ENCODE data around the gene B3GLCT.
"Not testable (repeated sequence)": the region's sequence is repeated elsewhere in the genome, so short reads cannot be mapped to it uniquely, and the experiment has no call there.

Gene B3GLCT

DNA sequence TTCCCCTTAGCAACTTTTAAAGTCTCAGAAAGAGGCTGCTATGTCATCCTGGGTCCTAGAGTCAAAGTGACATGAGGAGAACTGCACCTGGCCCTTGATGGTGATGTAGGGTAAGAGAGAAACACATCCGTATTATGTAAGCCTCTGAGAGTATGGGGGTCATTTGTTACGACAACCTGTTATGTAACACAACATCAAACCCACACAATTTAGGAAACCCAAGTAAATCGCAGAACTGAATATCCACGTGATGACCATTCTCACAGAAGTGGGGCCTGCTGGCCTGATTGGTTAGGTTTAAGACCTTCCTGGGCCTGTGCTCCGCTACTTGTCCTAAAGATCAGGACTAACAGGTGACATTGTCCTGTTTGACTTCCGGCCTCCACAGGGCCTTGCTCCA is 15.3 kb upstream of the B3GLCT start:
- DNase-seq (ENCODE audit: low read depth), result no peak

DNA sequence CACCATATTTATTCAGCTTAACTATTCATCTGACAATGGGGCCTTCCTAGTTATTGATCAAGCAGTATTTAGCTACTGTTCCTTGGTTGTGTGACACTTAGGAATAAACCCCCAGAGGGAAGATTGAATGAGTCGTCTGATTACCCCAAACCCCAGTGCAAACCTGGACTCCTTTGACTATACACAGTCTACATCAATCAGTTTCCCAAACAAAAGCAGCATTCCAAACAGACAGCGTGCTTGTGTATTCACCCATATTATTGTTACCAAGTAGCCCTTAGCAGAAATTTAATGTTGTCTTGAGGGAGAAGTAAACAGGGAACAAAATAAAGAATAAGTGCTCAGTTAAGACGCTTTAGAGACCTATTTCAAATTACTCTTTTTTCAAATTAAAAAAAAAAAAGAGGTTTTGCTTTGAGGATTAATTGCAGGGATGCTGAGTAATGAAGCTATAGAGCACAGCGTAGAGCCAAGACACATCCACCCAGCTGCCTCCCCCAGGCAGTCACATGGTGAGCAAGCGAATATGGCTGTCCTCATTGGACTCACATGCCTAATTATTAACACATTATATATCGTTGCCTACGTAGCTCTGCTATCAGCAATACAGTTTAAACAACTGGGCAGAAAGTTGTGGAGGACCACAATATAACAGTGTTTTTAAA is 14.7 kb upstream of the B3GLCT start:
- DNase-seq (ENCODE audit: low read depth), result no peak

- no peak for DNase-seq (ENCODE audit: low read depth)
Measured at GRCh38 chr13:31191748-31192147, 8.0 kb upstream of the B3GLCT start.

GRCh38 chr13:31192306-31192705 is 7.5 kb upstream of the B3GLCT start:
- DNase-seq (ENCODE audit: low read depth), result no peak

GRCh38 chr13:31195616-31196015 is 4.2 kb upstream of the B3GLCT start:
- DNase-seq (ENCODE audit: low read depth), result no peak

- no peak for DNase-seq (ENCODE audit: low read depth)
Measured at GRCh38 chr13:31196992-31197391, 2.8 kb upstream of the B3GLCT start.

DNA sequence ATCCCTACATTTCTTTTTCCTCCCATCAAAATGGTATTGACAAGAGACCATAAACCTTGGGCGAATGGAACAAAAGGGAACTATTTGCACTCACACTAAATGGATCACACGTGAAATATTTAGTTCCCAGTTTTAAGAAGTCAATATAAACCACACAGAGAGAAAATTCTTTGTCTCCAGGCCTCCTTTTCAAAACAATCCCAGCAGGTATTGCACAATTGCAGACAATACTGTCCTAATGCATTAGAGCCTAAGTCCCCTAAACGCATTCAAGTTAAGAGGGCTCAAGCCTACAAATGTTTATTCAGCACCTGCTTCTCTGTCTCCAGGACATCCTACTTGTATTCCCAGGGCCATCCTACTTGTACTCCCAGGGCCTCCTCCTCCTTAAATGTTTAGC is 1.3 kb upstream of the B3GLCT start:
- DNase-seq (ENCODE audit: low read depth), result no peak

DNA sequence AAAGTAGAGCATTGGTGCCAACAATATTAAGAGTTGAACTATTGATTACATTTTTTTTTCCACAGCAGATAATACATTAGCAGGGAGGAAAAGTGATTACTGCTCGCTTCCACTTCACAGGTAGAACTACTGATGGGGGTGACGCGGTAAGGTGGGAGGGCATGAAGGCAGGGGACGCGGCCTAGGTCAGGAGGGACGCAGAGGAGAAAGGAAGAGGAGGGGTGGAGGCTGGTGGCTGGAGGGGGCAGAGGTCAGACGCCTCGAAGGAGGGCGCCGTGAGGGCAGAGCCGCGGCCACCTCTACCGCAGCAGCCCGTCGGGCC is 287 bp upstream of the B3GLCT start:
- DNase-seq (ENCODE audit: low read depth), result no peak

GRCh38 chr13:31200637-31200971 is 829 bp downstream of the B3GLCT start:
- DNase-seq (ENCODE audit: low read depth), result no peak

DNA sequence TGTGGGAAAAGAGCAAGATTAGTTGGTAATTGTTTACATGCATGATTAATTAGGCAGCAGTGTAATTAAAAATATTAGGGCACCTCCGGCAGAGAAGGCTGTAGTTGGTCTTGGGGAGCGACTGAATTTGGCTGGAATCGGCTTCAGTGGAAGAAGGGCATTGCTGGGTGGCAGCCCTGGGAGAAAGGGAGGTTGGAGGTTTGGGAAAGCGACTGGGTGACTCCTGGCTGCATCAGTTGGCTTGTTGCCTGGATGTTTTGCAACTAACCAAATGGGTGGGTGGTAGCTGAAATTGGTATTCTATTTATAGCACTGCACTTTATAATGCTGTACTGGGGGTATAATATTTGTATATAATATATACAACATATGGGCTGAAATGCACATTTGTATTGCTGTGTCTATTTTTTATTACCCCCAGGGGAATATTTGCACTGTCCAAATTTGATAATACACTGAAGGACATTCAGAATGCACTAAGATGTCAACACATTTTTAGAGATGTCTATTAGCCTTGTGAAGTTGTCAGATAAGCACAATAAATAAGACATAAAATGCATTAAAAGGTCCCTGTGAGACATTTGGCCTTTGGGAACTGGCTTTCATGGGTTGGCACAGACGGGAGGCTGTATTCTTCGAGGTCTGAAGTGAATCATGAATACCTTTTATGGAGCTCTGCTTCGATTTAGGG is 1.7 kb downstream of the B3GLCT start:
- DNase-seq (ENCODE audit: low read depth), result no peak

GRCh38 chr13:31204592-31204991 is 4.8 kb downstream of the B3GLCT start:
- DNase-seq (ENCODE audit: low read depth), result no peak

- no peak for DNase-seq (ENCODE audit: low read depth)
Measured at GRCh38 chr13:31207661-31208552, 8.1 kb downstream of the B3GLCT start.

DNA sequence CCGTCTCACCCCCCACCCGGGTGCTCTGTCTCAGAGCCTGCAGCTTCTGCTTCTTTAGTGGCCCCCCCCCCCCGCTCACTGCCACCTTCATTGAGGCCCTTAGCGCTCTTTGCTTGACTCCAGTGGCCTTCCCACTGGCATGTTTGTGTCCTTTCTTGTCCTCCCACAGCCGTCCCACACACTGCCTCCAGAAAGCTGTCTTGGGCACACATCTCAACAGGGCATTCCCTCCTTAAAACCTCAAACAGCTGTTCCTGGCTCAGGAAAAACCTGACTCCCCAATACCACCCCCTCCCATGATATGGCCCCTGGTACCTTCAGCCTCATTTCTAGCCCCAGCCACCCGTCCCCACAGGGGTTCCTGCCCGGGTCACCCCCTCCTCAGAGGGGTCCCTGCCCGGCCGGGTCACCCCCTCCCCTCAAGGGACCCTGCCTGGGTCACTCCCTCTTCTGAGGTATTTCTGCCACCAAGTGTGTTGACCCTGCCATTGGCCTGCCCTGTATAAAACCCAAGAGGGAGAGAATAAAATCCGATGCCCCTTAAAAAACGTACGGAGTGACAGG is 8.9 kb downstream of the B3GLCT start:
- no peak for DNase-seq (ENCODE audit: low read depth)

DNA sequence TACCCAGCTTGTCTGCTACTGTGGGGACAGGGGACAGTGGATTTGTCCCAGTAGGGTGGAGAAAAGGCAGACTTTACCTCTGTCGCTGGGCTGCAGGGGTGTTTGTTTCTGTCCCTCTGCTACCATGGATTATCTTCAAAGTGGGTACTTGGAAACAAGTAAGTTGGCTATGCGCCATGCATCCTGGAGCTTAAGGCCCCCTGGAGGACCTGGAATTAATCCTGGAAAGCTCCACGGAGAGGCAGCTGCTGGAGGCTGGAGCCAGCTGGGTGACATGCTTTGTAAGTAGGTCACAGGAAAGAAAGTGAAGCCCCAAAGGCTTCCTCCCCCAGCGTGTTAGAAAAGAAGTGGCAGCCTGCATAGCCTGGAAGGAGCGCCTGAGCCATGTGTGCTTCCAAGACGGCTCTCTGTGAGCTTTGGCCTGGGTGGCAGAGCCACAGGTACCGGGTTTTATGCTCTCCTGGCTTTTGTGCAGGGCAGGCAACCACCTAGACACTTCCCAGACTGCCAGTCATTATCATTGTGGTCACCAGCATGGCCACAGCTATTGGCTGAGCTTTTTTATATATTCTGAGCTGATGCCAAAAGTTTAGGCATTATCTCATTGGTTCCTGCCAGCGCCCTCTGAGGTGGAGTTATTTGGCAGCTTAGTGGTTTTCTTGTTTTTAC is 9.5 kb downstream of the B3GLCT start:
- DNase-seq (ENCODE audit: low read depth), result no peak

DNA sequence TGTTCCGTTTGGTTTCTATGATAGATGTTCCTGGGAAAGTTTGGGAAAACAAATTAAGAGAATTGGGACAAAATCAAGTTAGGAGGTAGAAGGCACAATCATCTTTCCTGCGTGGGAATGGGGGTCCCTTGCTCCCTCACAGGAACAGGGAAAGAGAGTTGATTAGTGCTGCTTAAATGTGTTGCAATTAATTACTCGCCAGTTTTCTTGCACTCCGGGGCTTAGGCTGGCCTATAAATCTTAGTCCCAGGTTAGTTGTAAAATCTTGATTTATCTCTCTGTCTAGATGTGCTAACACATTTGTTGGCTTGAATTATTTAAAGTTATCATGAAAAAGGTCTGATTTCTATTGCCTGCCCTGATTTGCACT is 10.1 kb downstream of the B3GLCT start:
- no peak for DNase-seq (ENCODE audit: low read depth)

GRCh38 chr13:31213651-31214289 is 14.0 kb downstream of the B3GLCT start:
- DNase-seq (ENCODE audit: low read depth), result no peak

GRCh38 chr13:31214435-31214834 is 14.7 kb downstream of the B3GLCT start:
- no peak for DNase-seq (ENCODE audit: low read depth)

DNA sequence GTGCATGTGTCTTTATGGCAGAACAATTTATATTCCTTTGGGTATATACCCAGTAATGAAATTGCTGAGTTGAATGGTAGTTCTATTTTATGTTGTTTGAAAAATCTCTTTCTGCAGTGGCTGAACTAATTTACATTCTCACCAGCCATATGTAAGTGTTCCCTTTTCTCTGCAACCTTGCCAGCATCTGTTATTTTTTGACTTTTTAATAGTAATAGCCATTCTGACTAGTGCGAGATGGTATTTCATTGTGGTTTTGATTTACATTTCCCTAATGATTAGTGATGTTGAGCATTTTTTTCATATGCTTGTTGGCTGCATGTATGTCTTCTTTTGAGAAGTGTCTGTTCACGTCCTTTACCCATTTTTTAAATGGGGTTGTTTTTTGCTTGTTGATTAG is 17.1 kb downstream of the B3GLCT start:
- DNase-seq (ENCODE audit: low read depth), result not testable (repeated sequence)

DNA sequence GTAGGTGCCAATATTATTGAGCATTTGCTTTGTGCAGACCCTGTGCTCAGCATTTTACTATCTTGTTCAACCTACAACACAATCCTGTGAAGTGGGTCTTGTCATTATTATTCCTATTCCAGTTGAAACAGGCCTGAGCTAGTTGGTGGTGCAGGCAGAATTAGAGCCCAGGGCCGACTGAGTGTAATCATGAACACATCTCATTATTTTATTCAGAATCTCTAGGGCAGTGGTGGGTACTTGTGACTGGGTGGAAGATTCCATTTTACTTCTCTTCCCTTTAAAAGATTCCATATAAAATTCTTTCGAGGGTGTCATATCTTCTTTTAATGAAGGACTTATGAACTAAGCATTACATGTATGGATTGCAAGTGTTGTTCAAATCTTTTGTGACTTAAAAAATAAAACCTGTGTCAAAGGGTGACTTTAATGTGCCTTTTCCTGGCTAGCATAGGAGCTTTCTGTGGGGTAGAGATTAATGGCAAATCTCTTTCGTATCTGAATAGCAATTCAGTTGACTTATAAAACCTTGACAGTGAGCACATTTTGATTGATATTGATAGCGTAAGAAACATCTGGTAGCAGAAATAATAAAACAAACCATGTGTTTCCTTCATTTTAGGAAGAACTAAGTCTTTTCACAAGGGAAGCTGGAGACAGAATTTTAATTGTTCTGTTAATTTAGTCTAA is 20.3 kb downstream of the B3GLCT start:
- no peak for DNase-seq (ENCODE audit: low read depth)

DNA sequence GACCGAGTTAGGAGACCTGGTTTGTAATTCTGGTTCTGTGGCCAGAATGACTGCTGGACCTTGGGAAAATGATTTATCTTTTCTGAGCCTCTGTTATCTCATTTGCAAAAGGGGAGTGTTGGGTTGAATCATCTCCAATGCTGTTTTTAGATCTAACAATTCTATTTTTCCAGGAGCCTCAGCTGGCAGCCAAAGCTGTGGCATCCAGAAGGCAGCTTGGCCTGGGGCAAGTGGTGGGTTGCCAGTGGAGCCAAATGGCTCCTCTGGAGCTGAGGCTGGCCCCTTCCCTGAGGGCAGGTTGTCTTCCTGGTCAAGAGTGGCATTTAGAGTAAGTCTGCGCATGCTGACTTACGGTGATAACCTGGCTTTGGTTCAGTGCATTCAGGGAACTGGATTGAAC is 21.3 kb downstream of the B3GLCT start:
- no peak for DNase-seq (ENCODE audit: low read depth)

DNA sequence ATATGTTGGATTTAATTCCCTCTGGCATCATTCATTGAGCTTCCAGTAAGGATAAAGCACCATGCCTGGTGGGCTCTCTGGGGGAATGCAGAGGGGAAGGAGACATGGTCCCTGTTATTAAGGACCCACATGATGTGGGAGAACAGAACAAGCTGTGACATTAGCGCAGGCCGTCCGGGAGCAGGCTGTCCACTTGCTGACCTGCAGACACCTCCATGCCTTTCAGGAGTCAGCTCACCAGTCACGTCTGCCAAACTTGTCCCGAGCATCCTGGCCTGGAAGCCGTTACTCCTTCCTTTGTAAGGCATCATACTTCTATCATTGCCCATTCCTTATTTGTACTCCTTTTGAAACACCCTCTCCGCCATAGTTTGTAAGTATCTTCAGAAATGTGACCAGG is 23.4 kb downstream of the B3GLCT start:
- no peak for DNase-seq (ENCODE audit: low read depth)

Data from fibroblast of the conjunctiva (primary cell).